ENCODE measurements around the gene NTMT2. TPM values are rescaled to one million over a fixed set of nuclear protein-coding genes. Genes with fewer than 3 reads are reported as not detected.

NTMT2 gene
- total RNA-seq, 2 donors from 2014 or later = not detected

- intact Hi-C loops (cut with DNase I) = loop anchor here (10.0 kb wide), 2 partner anchors 273 to 317 kb away; partner anchors contain the start of gene GORAB
Measured at GRCh38 chr1:170218257-170218650, 72.5 kb downstream of the NTMT2 start.

More at GRCh38 chr1:170218257-170218650, 72.5 kb downstream of the NTMT2 start:
- no peak for TF ChIP-seq POLR2AphosphoS5 (IDR thresholded peaks at IDR 0.05)
- Histone ChIP-seq H3K4me1 (replicated peaks) (no peaks in the 10 kb centered on the region), H3K27me3 (replicated peaks; ENCODE audit: insufficient read depth) (no peaks in the 10 kb centered on the region), H3K4me3 (no peak overlapping the region), H3K9me3 (no peaks in the 10 kb centered on the region), H3K36me3 (no peaks in the 10 kb centered on the region), H3K27ac (no peak overlapping the region)
- WGBS = 64% methylated on average over 4 of the region's 4 CpGs
- DNase-seq (ENCODE audit: low spot score) = no peak

Small RNA genes lying within 50 kb of the gene (microRNA-seq; reads per million reads assigned to microRNA genes)
- gene MIR3119-1 (not detected), gene MIR3119-2 (not detected)

Small RNA genes lying within 50 kb of the gene (small RNA-seq; reads per million reads assigned to genes)
- gene MIR3119-2 = 0 reads per million in 2 donors

Other genes starting within 250 kb of the NTMT2 start
- gene KIFAP3, start 71.3 kb upstream of the NTMT2 start, total RNA-seq = 10 to 100 TPM; 17.1 to 37.3 TPM